Stimulated activated CD8-positive, alpha-beta memory T cell treated with anti-CD3 and anti-CD28 coated beads, Interleukin-15, amount 100 ng/mL, for 48 hours (primary cell): ENCODE data around the gene HS6ST3.
"Not testable (repeated sequence)": the region's sequence is repeated elsewhere in the genome, so short reads cannot be mapped to it uniquely, and the experiment has no call there.

Experiments
- DNase-seq, 2 donors: peaks; one replicate each; pipeline ENCODE4 v3.0.0-alpha.2; 2020; ENCODE audit warnings: low read depth in 2 of 2

HS6ST3 gene

DNA sequence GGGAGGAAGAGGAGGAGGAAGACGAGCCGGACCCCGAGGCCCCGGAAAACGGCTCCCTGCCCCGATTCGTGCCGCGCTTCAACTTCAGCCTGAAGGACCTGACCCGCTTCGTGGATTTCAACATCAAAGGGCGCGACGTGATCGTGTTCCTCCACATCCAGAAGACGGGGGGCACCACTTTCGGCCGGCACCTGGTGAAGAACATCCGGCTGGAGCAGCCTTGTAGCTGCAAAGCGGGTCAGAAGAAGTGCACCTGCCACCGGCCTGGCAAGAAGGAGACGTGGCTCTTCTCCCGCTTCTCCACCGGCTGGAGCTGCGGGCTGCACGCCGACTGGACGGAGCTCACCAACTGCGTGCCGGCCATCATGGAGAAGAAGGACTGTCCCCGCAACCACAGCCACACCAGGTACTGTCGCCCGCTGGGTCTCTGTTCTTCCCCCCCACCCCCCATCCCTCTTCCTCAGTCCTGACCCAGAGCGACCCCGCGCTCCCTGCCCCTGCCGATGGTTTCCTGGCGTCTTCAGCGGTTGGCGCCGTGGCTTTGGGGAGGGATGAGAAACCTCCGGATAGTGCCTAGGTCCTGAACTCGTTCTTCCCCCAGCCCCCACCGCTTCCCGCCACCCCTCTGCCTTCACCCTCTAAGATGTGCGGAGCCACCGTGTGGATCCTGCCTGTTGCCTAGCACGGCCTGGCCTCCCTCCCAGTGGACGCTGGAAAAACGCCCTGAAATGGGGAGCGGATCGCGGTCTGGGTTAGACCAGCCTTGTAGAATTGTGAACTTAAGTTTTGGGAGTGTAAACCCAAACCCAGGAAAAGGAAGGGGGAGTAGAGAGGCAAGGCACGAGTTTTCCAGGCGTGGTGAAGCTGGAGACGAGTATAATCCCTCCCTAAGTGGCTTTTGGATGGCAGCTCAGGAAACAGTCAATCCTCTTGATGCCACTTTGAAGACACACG lies 1.5 kb downstream of the HS6ST3 start:
- no peak for DNase-seq

DNA sequence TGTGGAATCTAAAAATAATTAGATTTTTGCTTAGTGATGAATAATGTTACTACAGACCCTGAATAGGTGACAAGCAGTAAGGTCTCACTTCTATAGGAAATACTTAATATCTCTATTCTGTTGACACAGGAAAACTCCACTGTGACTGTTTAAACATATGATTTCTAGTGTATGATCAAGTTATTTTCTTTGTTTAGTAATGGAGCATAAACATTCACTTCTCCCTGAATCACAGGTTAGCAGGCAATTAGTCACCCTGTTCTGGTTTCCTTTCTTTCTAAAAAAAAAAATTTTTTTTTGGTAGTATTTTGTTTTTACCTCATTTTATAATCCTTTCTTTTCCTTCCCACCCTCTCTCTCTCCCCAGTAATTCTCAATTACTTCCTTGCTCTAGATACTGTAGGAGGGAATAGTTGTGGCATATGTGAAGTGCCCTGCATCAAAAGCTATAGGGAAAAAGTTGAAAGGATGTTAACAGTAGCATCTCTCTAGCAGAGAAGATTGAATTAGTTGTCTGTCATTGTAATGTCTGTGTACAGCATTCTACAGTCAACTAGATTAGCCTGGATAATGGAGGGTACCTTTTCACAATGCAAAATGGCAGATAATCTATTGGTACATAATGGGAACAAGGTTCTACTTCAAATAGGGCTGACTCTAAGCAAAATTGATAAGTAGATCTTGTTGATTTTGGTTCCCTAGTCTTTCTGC lies 3.5 kb downstream of the HS6ST3 start:
- DNase-seq = no peak

GRCh38 chr13:96100457-96101220 lies 10.7 kb downstream of the HS6ST3 start:
- no peak for DNase-seq

DNA sequence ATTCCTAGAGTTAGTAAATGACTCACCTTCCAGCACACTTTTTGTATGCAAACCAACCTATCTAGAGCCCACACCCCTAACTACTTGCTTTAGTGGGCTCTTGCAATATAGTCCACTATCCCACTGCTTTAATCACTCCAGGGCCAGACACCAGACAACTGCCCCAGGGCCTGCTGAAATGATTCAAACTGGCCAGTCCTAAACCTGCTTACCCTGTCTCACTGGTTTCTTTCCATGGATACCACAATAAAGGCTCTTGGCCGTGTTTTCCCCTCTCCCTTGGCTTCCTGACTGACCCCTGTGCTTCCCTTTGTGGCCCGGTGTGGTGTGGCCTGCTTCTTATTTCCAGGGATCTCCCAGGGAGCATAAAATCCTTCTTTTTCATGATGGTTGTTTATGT lies 14.6 kb downstream of the HS6ST3 start:
- no peak for DNase-seq

- not testable (repeated sequence) for DNase-seq
These were observed 18.2 kb downstream of the HS6ST3 start for GRCh38 chr13:96108072-96108471.

DNA sequence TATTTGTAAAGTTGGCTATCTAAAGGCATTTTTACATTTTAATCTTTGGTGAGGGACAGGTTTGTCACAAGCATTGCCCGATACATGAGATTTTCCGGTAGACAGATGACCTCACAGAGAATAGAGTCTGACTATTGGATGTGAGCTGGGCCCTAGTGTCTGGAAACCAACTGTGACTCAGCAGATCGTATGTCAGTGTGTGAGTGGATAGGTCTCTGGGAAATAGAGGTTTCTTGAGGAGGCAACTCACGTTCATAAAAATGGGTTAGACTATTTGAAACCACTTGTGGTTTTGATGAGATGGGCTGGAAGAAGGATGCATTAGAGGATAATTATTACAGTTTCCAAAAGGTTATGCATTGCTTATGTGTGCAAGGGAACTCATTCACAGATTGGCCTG lies 19.2 kb downstream of the HS6ST3 start:
- no peak for DNase-seq

GRCh38 chr13:96112936-96113335 lies 23.0 kb downstream of the HS6ST3 start:
- no peak for DNase-seq

- not testable (repeated sequence) for DNase-seq
These were observed 25.5 kb downstream of the HS6ST3 start for GRCh38 chr13:96115368-96115767.

- no peak for DNase-seq
These were observed 30.0 kb downstream of the HS6ST3 start for GRCh38 chr13:96119921-96120320.

GRCh38 chr13:96130818-96131340 lies 41.0 kb downstream of the HS6ST3 start:
- no peak for DNase-seq

GRCh38 chr13:96141032-96141431 lies 51.1 kb downstream of the HS6ST3 start:
- DNase-seq = no peak

- no peak for DNase-seq
These were observed 69.8 kb downstream of the HS6ST3 start for GRCh38 chr13:96159725-96160124.

GRCh38 chr13:96161141-96161540 lies 71.2 kb downstream of the HS6ST3 start:
- no peak for DNase-seq

- DNase-seq = no peak
These were observed 75.9 kb downstream of the HS6ST3 start for GRCh38 chr13:96165840-96166239.

- no peak for DNase-seq
These were observed 82.2 kb downstream of the HS6ST3 start for GRCh38 chr13:96172066-96172465.

GRCh38 chr13:96178759-96179158 lies 88.9 kb downstream of the HS6ST3 start:
- DNase-seq = no peak

DNA sequence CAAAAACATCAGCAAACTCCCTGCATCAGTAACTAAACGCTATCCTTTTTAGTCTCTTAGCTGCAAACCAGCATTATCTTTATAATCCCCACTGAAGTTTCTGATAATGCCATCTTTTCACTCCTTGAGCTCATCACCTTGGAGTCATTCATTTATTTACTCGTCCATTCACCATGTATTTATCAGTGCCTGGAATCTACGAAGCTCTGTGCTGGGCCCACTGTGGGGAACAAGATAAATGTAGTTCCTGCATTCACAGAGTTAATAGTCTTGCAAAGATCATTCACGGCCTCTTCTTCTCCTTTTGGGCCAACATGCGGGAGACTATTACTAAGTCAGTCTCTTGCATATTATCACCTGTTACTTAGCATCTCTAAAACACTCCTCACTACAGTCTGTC lies 89.4 kb downstream of the HS6ST3 start:
- no peak for DNase-seq

DNA sequence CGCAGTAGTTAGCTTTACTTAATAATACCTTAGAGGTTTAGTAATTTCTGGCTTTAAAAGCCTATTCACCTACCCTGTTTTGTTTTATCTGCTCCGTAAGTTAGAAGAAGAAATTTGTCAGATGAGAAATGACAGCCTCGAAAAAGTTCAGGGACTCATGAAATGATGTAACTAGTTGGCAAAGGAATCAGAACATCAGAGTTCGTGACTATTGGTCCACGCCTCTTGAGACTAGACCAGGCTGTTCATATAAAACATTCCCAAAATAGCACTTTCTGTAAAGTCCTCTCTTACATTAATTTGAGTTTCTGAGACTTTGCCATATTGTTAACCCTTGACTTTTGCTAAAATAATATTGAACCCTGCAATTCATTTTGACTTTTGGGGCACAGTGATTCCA lies 92.0 kb downstream of the HS6ST3 start:
- DNase-seq = no peak

GRCh38 chr13:96185818-96186217 lies 95.9 kb downstream of the HS6ST3 start:
- no peak for DNase-seq

DNA sequence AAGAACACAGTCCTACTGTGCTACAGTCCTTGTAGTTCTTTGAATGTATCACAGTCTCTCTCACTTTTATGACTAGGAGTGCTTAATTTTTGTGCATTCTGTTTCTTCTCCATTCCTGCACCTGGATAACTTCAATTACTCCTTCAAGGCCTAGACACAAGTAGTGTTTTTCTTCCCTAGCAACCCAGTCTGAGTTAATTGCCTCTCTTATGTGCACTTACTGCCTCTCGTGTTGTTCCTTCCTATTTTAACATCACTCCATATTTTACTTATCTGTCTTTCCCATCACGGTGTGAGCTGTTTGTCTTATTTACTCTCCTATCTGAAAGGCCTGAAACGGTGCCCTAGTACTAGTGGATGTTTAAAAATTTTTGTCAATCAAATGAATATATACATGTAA lies 101.5 kb downstream of the HS6ST3 start:
- DNase-seq = no peak

DNA sequence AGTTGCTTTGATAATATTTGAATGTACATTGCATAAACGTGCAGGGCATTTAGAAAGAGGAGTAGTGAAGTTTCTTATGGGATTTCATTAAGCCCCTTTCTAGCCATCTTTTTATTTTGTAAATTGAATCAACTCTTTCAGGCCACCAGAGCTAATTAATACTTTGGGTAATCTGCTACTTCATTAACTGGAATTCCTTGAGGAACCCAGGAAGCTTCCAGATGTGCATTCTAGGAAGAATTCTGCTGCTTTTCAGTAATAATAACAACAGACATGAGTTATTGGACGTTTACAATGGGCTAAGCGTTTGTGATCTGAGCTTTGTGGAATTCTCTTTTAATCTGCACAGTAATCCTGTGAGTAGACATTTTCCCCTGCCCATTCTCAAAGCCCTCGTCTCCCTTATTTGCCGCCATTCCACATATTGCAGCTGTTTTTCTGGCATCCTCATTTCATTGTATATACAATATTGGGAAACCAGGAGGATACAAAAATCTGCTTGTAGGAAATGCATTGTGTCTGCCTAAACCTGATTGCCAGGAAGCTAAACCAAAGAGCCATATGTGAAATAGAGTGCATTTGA lies 103.9 kb downstream of the HS6ST3 start:
- DNase-seq = no peak

- DNase-seq = no peak
These were observed 108.1 kb downstream of the HS6ST3 start for GRCh38 chr13:96198038-96198437.
